ENCODE measurements around the gene TLCD1.
"Not testable (repeated sequence)": the region's sequence is repeated elsewhere in the genome, so short reads cannot be mapped to it uniquely, and the experiment has no call there.

The TLCD1 gene

DNA sequence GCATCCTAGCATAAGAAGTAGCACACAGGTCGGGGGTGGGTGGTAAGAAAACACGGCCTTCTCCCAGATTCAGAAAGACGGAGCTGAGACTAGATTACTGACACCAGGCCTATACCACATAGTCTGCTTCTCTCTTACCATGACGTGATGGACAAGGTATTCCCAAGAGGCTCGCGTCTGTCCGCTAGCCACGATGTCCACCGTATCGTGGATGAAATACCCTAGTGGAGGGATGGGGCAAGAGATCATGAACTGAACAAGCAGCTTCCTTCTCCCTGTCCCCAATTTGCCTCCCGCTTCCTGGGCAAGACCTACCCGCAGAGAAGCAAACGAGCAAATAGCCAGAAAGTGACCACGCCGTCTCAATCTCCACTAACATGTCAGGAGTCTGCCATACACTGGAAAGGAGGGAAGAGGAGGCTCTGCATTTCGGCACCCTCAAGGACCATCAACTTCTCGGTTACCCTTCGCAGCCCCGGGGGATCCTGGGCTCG lies 820 bp downstream of the TLCD1 start:
- peak overlapping the region; percentile 99 for H3K4me3 Mint-ChIP-seq
- H3K27me3 Mint-ChIP-seq = no peaks in the 10 kb centered on the region
- H3K27ac Mint-ChIP-seq = peak overlapping the region; percentile 95
- peaks cover 42% of the 10 kb centered on the region for H3K4me1 Mint-ChIP-seq (ENCODE audit: low read depth)
- H3K36me3 Mint-ChIP-seq = peaks cover 27% of the 10 kb centered on the region
- no peaks in the 10 kb centered on the region for H3K9me3 Mint-ChIP-seq (ENCODE audit: low read depth)

DNA sequence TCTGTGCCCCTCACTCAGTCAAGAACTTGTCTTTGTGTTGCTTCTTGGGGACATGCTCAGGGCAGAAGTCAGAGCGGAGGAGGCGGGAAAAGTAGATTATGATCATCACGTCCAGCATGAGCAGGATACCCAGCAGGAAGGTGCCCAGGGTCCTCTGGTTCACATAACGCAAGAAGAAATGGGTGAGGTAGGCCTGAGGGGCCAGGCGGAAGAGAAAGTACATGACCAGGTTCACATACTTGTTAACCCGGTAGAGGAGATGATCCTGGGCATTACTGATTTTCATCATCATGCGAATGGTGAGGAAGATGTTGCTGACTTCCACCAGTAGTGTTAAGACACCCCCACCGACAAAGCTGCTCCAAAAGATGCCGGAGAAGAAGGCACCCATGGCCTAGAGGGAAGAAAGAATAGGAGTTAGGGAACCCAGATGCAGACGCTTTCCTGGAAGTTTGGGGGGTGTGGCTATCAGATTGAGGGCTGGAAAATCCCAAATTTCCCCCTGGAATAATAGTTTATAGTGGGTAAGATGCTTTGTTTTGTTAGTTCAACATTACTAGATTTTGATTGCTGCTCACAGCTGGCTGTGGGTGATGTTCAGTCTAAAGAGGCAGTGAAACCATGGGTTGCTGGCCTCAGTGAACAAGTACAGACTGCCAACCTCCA lies 1.4 kb downstream of the TLCD1 start:
- Mint-ChIP-seq H3K27me3 (no peaks in the 10 kb centered on the region), H3K27ac (peak overlapping the region; percentile 95), H3K4me3 (peak overlapping the region; percentile 99), H3K36me3 (peaks cover 30% of the 10 kb centered on the region), H3K9me3 (ENCODE audit: low read depth) (no peaks in the 10 kb centered on the region), H3K4me1 (ENCODE audit: low read depth) (peaks cover 39% of the 10 kb centered on the region)

DNA sequence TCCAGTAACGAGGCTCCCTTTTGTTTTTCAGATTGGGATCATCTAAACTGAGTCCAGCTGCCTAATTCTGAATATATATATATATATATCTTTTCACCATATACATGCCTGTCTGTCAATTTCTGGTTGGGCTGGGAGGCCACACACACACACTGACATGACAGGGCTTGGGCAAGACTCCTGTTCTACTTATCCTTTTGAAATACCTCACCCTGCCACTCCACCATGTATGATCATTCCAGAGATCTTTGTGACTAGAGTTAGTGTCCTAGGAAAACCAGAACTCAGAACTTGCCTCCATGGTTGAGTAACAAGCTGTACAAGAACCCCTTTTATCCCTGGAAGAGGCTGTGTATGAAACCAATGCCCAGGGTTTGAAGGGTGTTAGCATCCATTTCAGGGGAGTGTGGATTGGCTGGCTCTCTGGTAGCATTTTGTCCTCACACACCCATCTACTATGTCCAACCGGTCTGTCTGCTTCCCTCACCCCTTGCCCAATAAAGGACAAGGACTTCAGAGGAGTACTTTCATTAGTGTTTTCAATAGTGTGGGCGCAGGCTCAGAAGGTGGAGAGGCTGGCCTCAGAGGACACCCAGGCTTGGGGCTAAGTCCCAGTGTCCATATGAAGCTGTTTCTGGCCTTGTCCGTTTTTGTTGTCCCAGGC lies 2.1 kb downstream of the TLCD1 start:
- not testable (repeated sequence) for H3K27me3 Mint-ChIP-seq; H3K9me3 Mint-ChIP-seq (ENCODE audit: low read depth)
- Mint-ChIP-seq H3K4me3 (peak overlapping the region; percentile 99), H3K36me3 (peaks cover 30% of the 10 kb centered on the region), H3K4me1 (ENCODE audit: low read depth) (peaks cover 40% of the 10 kb centered on the region), H3K27ac (peak overlapping the region; percentile 95)

DNA sequence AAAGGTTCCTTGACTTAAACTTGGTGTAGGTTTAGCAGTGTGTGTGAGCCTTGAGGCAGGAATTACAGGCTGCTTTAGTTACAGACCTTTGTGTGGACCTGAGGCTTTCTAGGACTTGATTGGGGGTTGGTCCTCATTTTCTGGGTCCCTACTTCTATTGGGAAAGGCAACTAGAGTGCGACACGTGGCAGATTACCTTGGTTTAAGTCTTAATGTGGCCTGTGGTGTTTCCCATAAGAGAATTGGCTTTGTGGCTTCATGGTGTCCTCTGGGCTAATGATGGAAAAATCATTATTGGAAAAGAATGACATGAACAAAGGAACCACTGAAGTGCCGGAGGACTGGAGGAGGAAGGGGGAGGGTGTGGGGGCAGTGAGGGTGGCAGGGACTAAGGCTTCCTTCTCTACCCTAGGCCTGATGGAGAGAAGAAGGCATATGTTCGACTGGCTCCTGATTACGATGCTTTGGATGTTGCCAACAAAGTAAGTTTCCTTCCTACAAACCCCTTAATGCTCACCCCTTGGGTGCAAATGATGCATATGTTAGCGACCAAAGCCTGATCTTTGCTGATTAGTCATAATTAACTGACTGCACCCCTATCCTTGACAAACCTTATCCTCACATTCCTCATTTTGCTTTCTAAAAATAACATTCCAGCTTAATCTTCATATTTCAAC lies 2.7 kb downstream of the TLCD1 start:
- Mint-ChIP-seq H3K36me3 (peaks cover 30% of the 10 kb centered on the region), H3K9me3 (ENCODE audit: low read depth) (no peaks in the 10 kb centered on the region), H3K4me3 (peak overlapping the region; percentile 99), H3K27me3 (no peaks in the 10 kb centered on the region), H3K27ac (peak overlapping the region; percentile 95), H3K4me1 (ENCODE audit: low read depth) (peaks cover 43% of the 10 kb centered on the region)

DNA sequence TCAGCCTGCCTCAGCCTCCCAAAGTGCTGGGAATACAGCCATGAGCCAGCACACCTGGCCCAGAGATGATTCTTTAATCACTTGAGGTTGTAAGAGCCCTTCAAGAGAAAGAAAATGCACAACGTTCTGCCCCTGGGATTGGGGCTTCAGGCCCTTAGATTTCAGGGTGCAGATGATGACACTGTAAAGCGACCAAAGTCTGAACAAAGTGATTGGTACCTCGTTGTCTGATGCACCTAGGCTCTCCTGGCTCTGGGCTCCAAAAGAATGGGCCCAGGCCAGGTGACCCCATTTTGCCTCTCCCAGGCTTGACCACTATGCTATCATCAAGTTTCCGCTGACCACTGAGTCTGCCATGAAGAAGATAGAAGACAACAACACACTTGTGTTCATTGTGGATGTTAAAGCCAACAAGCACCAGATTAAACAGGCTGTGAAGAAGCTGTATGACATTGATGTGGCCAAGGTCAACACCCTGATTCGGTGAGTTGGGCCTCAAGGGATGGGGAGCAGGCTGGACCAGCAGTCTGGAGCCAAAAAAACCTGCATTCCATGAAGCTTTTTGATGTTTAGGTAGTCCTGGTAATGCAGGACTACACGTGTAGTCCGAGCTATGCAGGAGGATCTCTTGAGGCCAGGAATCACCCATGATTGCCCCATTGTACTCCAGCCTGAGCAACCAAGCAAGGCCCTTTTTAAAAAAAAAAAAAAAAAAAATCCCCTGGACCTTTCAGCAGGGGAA lies 3.4 kb downstream of the TLCD1 start:
- Mint-ChIP-seq H3K36me3 (peaks cover 30% of the 10 kb centered on the region), H3K27ac (peak overlapping the region; percentile 100), H3K27me3 (no peaks in the 10 kb centered on the region), H3K4me3 (peak overlapping the region; percentile 99), H3K4me1 (ENCODE audit: low read depth) (peaks cover 42% of the 10 kb centered on the region), H3K9me3 (ENCODE audit: low read depth) (no peaks in the 10 kb centered on the region)

DNA sequence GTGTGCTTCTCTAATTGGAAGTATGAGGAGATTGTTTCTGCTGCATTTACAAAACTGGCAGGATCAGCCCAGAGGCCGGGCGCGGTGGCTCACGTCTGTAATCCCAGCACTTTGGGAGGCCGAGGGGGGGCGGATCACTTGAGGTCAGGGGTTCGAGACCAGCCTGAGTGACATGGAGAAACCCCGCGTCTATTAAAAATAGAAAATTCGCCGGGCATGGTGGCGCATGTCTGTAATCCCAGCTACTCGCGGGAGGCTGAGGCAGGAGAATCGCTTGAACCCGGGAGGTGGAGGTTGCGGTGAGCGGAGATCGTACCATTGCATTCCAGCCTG lies 5.1 kb downstream of the TLCD1 start:
- Mint-ChIP-seq H3K36me3 (peaks cover 30% of the 10 kb centered on the region), H3K4me3 (peak overlapping the region; percentile 99), H3K4me1 (ENCODE audit: low read depth) (peaks cover 44% of the 10 kb centered on the region), H3K27ac (peak overlapping the region; percentile 100)
- H3K27me3 Mint-ChIP-seq; H3K9me3 Mint-ChIP-seq (ENCODE audit: low read depth): not testable (repeated sequence)

DNA sequence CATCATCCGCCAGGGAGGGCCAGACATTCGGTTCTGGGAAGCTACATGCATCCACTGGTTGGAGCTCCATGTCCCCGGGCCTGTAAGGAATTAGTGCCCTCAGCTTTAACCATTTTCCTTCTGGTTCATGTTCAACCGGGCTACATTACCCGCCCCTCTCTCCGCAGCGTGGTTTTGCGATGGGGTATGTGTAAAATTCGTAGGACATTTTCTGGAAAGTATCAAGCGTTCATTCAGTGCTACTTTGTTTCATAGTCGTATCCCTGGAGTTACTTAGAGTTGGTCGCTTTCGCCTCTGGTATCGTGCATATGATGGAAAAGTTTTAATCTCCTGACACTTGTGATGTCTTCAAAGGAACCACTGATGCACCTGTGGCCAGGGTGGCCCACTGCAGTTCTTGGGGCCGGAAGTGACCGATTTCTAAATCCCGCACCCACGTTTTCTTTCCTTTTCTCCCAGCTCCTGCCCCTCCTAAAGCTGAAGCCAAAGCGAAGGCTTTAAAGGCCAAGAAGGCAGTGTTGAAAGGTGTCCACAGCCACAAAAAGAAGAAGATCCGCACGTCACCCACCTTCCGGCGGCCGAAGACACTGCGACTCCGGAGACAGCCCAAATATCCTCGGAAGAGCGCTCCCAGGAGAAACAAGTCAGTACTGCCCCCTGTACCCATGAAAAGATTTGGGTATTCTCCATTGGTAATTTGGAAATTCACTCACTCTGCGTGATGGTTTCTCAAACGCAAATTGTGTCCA lies 5.6 kb downstream of the TLCD1 start:
- peak overlapping the region; percentile 100 for H3K27ac Mint-ChIP-seq
- peaks cover 49% of the 10 kb centered on the region for H3K4me1 Mint-ChIP-seq (ENCODE audit: low read depth)
- H3K4me3 Mint-ChIP-seq = peak overlapping the region; percentile 99
- no peaks in the 10 kb centered on the region for H3K9me3 Mint-ChIP-seq (ENCODE audit: low read depth)
- no peaks in the 10 kb centered on the region for H3K27me3 Mint-ChIP-seq
- peaks cover 30% of the 10 kb centered on the region for H3K36me3 Mint-ChIP-seq

DNA sequence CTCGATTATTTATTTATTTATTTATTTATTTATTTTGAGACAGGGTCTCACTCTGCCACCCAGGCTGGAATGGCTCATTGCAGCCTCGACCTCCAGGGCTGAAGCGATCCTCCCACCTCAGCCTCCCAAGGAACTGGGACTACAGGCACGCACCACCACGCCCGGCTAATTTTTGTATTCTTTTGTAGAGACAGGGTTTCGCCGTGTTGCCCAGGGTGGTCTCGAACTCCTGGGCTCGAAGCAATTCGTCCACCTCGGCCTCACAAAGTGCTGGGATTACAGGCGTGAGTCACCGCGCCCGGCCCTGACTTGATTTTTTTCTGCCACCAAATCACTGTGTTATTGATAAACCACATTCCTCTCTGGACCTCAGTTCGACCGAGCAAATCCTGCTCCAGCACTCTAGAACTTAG lies 7.0 kb downstream of the TLCD1 start:
- H3K4me1 Mint-ChIP-seq (ENCODE audit: low read depth) = peaks cover 39% of the 10 kb centered on the region
- peak overlapping the region; percentile 100 for H3K27ac Mint-ChIP-seq
- H3K27me3 Mint-ChIP-seq = no peaks in the 10 kb centered on the region
- peaks cover 22% of the 10 kb centered on the region for H3K36me3 Mint-ChIP-seq
- no peaks in the 10 kb centered on the region for H3K9me3 Mint-ChIP-seq (ENCODE audit: low read depth)
- peak overlapping the region; percentile 99 for H3K4me3 Mint-ChIP-seq

DNA sequence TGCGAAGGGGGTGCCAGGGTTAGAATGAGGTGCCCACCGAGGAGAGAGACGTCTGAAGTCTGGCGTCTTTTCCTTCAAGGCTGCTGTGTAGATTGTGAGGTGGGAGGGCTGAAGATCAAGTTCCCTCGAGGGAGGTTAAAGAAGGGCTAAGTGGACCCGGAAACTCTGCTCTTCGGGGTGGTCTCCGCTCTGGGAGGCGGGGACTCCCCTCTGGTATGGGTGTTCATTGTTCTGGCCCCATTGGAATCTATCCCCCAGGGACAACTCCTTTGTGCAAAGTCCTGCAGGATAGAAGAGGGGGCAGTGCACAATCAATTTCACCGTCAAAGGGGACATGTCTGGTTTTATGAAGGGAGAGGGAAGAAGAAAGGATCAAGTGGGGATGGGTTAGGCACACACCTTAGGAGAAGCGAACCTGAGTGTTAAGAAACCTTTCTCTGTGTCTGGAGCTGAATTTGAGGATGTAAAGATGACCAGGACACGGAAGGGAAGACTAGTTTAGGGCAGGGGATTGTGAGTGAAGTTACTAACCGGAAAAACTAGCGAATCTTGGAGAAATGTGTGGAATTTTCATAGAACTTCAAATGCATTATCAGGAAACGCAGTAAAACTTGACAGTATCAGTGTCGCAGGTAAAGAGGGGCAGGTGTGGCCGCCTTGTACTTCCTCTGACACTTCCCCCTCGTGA lies 7.6 kb downstream of the TLCD1 start:
- peak overlapping the region; percentile 90 for H3K4me3 Mint-ChIP-seq
- H3K27me3 Mint-ChIP-seq = no peaks in the 10 kb centered on the region
- H3K4me1 Mint-ChIP-seq (ENCODE audit: low read depth) = peaks cover 37% of the 10 kb centered on the region
- H3K9me3 Mint-ChIP-seq (ENCODE audit: low read depth) = no peaks in the 10 kb centered on the region
- H3K36me3 Mint-ChIP-seq = peaks cover 20% of the 10 kb centered on the region
- H3K27ac Mint-ChIP-seq = peak overlapping the region; percentile 94

DNA sequence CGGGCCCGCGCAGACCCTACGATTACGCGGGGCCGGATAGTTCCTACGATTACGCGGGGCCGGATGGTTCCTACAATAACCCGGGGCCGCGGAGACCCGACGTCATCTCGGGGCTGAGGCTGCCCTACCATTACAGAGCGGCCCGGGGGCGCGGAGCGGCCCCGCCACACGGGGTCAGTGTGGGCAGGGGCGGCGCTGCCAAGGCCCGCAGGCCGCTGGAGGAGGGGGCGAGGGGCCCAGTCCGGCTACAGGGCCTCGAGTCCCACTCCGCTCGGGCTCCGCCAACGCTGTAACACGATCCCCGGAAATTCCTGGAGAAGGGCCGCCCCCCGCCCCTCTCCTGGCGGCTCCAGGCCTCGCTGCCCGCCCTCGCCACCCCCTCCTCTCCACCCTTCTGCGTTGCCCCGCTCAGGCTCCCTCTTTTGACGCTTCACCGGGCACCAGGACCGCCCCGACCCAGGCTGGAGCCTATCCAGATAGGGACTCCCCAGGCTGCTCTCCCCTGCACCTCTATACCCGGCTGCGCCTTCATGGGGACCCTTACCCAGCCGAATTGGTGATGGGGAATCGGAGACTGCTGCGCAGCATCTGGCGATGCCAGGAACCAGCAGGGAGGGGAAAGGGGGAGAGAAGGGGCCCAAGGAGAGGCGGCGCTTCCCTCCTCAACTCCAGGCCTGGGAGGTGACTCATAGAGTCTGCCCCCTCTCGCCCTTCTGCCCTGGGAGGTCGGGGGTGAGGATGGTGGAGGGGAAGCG lies 8.3 kb downstream of the TLCD1 start, which contains the start of gene RAB34:
TSS of gene RAB34 (minus strand) at position 291 of the 755 bp plus-strand sequence. CDS start 602 bp downstream, outside the sequence.
- no peaks in the 10 kb centered on the region for H3K9me3 Mint-ChIP-seq (ENCODE audit: low read depth)
- peaks cover 20% of the 10 kb centered on the region for H3K36me3 Mint-ChIP-seq
- peak within 1 kb of the TSS; percentile 94 for H3K27ac Mint-ChIP-seq
- peaks cover 33% of the 10 kb centered on the region for H3K4me1 Mint-ChIP-seq (ENCODE audit: low read depth)
- H3K27me3 Mint-ChIP-seq = no peaks in the 10 kb centered on the region
- H3K4me3 Mint-ChIP-seq = peak within 1 kb of the TSS; percentile 90

DNA sequence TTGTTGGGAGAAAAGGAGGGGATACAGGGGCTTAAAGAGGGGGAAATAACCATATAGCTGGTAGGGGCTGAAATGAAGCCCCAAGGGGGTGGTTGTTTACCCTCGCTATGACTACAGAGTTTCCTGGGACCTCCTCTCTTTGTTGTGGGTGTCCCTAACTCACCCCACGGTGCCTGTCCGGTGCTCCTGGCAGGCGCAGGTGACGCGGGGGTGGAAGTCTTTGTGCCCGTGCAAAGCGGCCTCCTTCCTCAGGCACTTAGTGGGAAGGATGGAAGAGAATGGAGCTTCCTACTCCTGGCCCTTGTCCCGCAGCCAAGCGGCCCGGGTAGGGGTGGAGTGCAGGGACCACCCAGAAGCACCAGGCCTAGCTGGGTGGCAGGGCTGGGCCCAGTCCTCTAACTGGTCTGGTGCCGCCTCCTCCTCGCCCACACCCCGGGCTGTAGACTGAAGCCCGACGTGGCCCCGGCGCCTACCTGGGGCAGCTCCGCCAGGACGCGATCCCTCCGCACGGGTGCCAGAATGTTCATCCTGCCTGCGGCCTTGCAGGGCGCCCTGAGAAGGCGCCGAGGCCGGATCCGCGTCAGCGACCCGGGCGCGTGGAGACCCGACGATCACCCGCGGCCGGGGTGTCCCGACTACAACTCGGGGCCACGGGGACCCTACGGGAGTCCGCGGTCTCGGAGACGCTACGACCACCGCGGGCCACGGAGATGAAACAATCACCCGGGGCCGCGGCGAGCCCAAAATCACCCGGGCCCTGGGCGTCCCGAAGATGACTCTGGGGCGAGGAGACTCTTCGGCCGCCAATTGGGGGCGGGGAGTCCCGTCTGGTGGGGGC lies 9.1 kb downstream of the TLCD1 start:
- H3K27ac Mint-ChIP-seq = peak overlapping the region; percentile 64
- H3K36me3 Mint-ChIP-seq = peaks cover 18% of the 10 kb centered on the region
- H3K4me3 Mint-ChIP-seq = peak overlapping the region; percentile 66
- no peaks in the 10 kb centered on the region for H3K9me3 Mint-ChIP-seq (ENCODE audit: low read depth)
- peaks cover 32% of the 10 kb centered on the region for H3K4me1 Mint-ChIP-seq (ENCODE audit: low read depth)
- no peaks in the 10 kb centered on the region for H3K27me3 Mint-ChIP-seq

DNA sequence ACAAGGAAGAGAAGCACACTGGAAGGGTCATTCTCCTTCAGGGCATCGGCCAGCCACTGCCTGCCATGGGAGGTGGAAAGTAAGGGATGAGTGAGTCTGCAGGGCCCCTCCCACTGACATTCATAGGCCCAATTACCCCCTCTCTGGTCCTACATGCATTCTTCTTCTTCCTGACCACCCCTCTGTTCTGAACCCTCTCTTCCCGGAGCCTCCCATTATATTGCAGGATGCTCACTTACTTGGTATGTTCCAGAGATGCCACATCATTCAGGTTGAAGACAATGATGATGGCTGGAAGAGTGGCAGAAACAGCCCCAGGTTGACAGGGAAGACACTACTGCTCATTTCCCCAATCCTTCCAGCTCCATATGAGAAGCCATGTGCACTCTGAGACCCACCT lies 10.8 kb downstream of the TLCD1 start:
- no peak overlapping the region for H3K4me3 Mint-ChIP-seq
- H3K36me3 Mint-ChIP-seq = peaks cover 6% of the 10 kb centered on the region
- no peaks in the 10 kb centered on the region for H3K9me3 Mint-ChIP-seq (ENCODE audit: low read depth)
- peak overlapping the region; percentile 29 for H3K27ac Mint-ChIP-seq
- no peaks in the 10 kb centered on the region for H3K27me3 Mint-ChIP-seq
- peaks cover 42% of the 10 kb centered on the region for H3K4me1 Mint-ChIP-seq (ENCODE audit: low read depth)
